K562 treated with DMSO at 1 percent for 4 hours (cell line): ENCODE data around the gene SLC14A1. TPM values are rescaled to one million over a fixed set of nuclear protein-coding genes. Genes with fewer than 3 reads are reported as not detected.

Experiments
- total RNA-seq: library from RNA; unstranded; fragments of 300-600 nt; gene quantifications from 2 replicates; pipeline ENCODE4 v1.2.3, GENCODE V29; 2022; ENCODE audit not compliant: insufficient read depth

SLC14A1 gene
- total RNA-seq, result not detected in 2 replicates

GRCh38 chr18:45723567-45724355 lies at the start of gene SLC14A1:
TSS of gene SLC14A1 (plus strand) at chr18:45724181. CDS start at chr18:45730321, 6,140 bp downstream.

Other genes with a start within 250 kb of the SLC14A1 start
- not detected in 2 replicates for gene SLC14A2, start 108.7 kb upstream of the SLC14A1 start, total RNA-seq
- gene SIGLEC15, start 101.5 kb downstream of the SLC14A1 start, total RNA-seq, result not detected in 2 replicates
- 6.1 and 7.0 TPM in 2 replicates for gene EPG5, start 243.1 kb downstream of the SLC14A1 start, total RNA-seq